Mesendoderm (in vitro differentiated cells): ENCODE measurements around the gene ABCC1.

ENCODE experiments used
- DNase-seq: peaks from one replicate; pipeline ENCODE4 v3.0.0; 2013
- H2AK5ac ChIP-seq: 2 replicates; pipeline ENCODE4 v1.6.1; 2013; ENCODE audit warnings: low read length, inconsistent platforms
- H2BK120ac ChIP-seq: 2 replicates; pipeline ENCODE4 v1.6.1; 2013; ENCODE audit warnings: low read depth, mild to moderate bottlenecking, low read length, moderate library complexity, mixed read lengths
- H2BK15ac ChIP-seq: replicated peaks from 2 replicates; pipeline ENCODE4 v1.6.1; 2013; ENCODE audit warnings: low read depth, mild to moderate bottlenecking, moderate library complexity
- H2BK5ac ChIP-seq: 2 replicates; pipeline ENCODE4 v1.6.1; 2013; ENCODE audit warnings: low read length, inconsistent platforms
- H3K18ac ChIP-seq: 2 replicates; pipeline ENCODE4 v1.6.1; 2013; ENCODE audit warnings: mild to moderate bottlenecking, low read length, mixed read lengths
- H3K23ac ChIP-seq: one replicate; pipeline ENCODE4 v1.6.1; 2013; ENCODE audit warnings: low read length
- H3K27ac ChIP-seq: 2 replicates; pipeline ENCODE4 v1.5.1; 2013; ENCODE audit warnings: low read depth, mild to moderate bottlenecking, inconsistent platforms, low read length, moderate library complexity
- H3K27me3 ChIP-seq: 2 replicates; pipeline ENCODE4 v1.6.1; 2013; ENCODE audit warnings: low read length, control low read depth, mild to moderate bottlenecking, inconsistent platforms; ENCODE audit not compliant: insufficient read depth, poor library complexity
- H3K36me3 ChIP-seq: 2 replicates; pipeline ENCODE4 v1.6.1; 2013; ENCODE audit warnings: low read length, inconsistent platforms; ENCODE audit not compliant: control insufficient read depth, insufficient read depth
- H3K4ac ChIP-seq: one replicate; pipeline ENCODE4 v1.6.1; 2013; ENCODE audit warnings: low read depth, mild to moderate bottlenecking, low read length, moderate library complexity
- H3K4me1 ChIP-seq: 2 replicates; pipeline ENCODE4 v1.6.1; 2013; ENCODE audit warnings: low read depth, low read length, inconsistent platforms; ENCODE audit not compliant: control insufficient read depth
- H3K4me2 ChIP-seq: 2 replicates; pipeline ENCODE4 v1.6.1; 2013; ENCODE audit warnings: low read length
- H3K4me3 ChIP-seq: 2 replicates; pipeline ENCODE4 v1.5.1; 2013; ENCODE audit warnings: mild to moderate bottlenecking, low read length
- H3K56ac ChIP-seq: one replicate; pipeline ENCODE4 v1.6.1; 2013; ENCODE audit warnings: low read length
- H3K79me1 ChIP-seq: 2 replicates; pipeline ENCODE4 v1.6.1; 2013; ENCODE audit warnings: low read length, inconsistent platforms
- H3K79me2 ChIP-seq: 2 replicates; pipeline ENCODE4 v1.6.1; 2013; ENCODE audit warnings: mild to moderate bottlenecking, low read length; ENCODE audit not compliant: control insufficient read depth, insufficient read depth
- H3K9ac ChIP-seq: 2 replicates; pipeline ENCODE4 v1.6.1; 2013; ENCODE audit warnings: low read length, inconsistent platforms
- H4K5ac ChIP-seq: one replicate; pipeline ENCODE4 v1.6.1; 2013; ENCODE audit warnings: low read length
- H4K8ac ChIP-seq: one replicate; pipeline ENCODE4 v1.6.1; 2013; ENCODE audit warnings: low read depth, mild to moderate bottlenecking, control low read depth, low read length, moderate library complexity
- WGBS: extraction: QIAGEN DNeasy Blood & Tissue Kit; methylation state at CpG from one replicate; pipeline ENCODE4 v1.1.7; 2013; ENCODE audit warnings: low lambda C conversion rate, missing lambda C conversion rate; ENCODE audit not compliant: insufficient coverage; ENCODE audit errors: extremely low coverage; 5-methylcytosine and 5-hydroxymethylcytosine counted together

The ABCC1 gene

GRCh38 chr16:16071631-16072244 lies 122.3 kb downstream of the ABCC1 start:
- H3K36me3 ChIP-seq, result peaks cover 9% of the 10 kb centered on the region
- WGBS, result no CpG with 5 or more reads among the region's 11 CpGs
- peak overlapping the region; percentile 45 for H3K27ac ChIP-seq

GRCh38 chr16:16073001-16073545 lies 123.7 kb downstream of the ABCC1 start:
- Histone ChIP-seq H3K36me3 (peaks cover 12% of the 10 kb centered on the region), H3K18ac (no peak overlapping the region)

More at GRCh38 chr16:16071631-16072244, 122.3 kb downstream of the ABCC1 start:
- Histone ChIP-seq H3K56ac (no peak overlapping the region), H2BK120ac (no peak overlapping the region), H2BK15ac (no peak overlapping the region), H3K27me3 (no peaks in the 10 kb centered on the region), H3K23ac (no peak overlapping the region), H3K18ac (no peak overlapping the region), H2AK5ac (no peak overlapping the region), H4K5ac (no peak overlapping the region), H3K4ac (no peak overlapping the region), H2BK5ac (no peak overlapping the region), H3K9ac (no peak overlapping the region), H3K4me2 (no peak overlapping the region), H3K4me1 (no peaks in the 10 kb centered on the region), H4K8ac (no peak overlapping the region), H3K79me2 (no peaks in the 10 kb centered on the region), H3K4me3 (no peak overlapping the region), H3K79me1 (no peaks in the 10 kb centered on the region)
- DNase-seq, result peak; percentile 13

GRCh38 chr16:16073891-16074881 lies 124.8 kb downstream of the ABCC1 start:
- no CpG with 5 or more reads among the region's 19 CpGs for WGBS
- Histone ChIP-seq H3K9ac (no peak overlapping the region), H3K27me3 (no peaks in the 10 kb centered on the region), H3K4me2 (no peak overlapping the region), H4K8ac (no peak overlapping the region), H2AK5ac (no peak overlapping the region), H3K18ac (peak overlapping the region; percentile 4), H3K79me1 (no peaks in the 10 kb centered on the region), H3K4me3 (no peak overlapping the region), H2BK5ac (no peak overlapping the region), H3K4ac (no peak overlapping the region), H2BK15ac (no peak overlapping the region), H2BK120ac (no peak overlapping the region), H3K56ac (no peak overlapping the region), H4K5ac (no peak overlapping the region), H3K79me2 (no peaks in the 10 kb centered on the region), H3K23ac (no peak overlapping the region), H3K27ac (peak overlapping the region; percentile 47), H3K4me1 (no peaks in the 10 kb centered on the region), H3K36me3 (peaks cover 9% of the 10 kb centered on the region)
- peak; percentile 92 for DNase-seq

More at GRCh38 chr16:16073001-16073545, 123.7 kb downstream of the ABCC1 start:
- no peak overlapping the region for H3K4me2 ChIP-seq
- H2BK15ac ChIP-seq, result no peak overlapping the region
- no peaks in the 10 kb centered on the region for H3K4me1 ChIP-seq
- no peak overlapping the region for H2BK5ac ChIP-seq
- no peak overlapping the region for H4K8ac ChIP-seq
- no CpG with 5 or more reads among the region's 2 CpGs for WGBS
- H3K79me1 ChIP-seq, result no peaks in the 10 kb centered on the region
- H3K23ac ChIP-seq, result no peak overlapping the region
- no peak overlapping the region for H3K4me3 ChIP-seq
- H3K27ac ChIP-seq, result no peak overlapping the region
- H4K5ac ChIP-seq, result no peak overlapping the region
- no peak for DNase-seq
- no peak overlapping the region for H3K4ac ChIP-seq
- H3K9ac ChIP-seq, result no peak overlapping the region
- no peak overlapping the region for H2BK120ac ChIP-seq
- no peaks in the 10 kb centered on the region for H3K79me2 ChIP-seq
- H2AK5ac ChIP-seq, result no peak overlapping the region
- no peak overlapping the region for H3K56ac ChIP-seq
- no peaks in the 10 kb centered on the region for H3K27me3 ChIP-seq

- Histone ChIP-seq H3K27ac (no peak overlapping the region), H3K79me2 (no peaks in the 10 kb centered on the region), H3K9ac (no peak overlapping the region), H3K27me3 (no peaks in the 10 kb centered on the region), H3K23ac (no peak overlapping the region), H4K8ac (no peak overlapping the region), H3K56ac (no peak overlapping the region), H2AK5ac (no peak overlapping the region), H3K4ac (no peak overlapping the region), H3K4me1 (no peaks in the 10 kb centered on the region), H2BK15ac (no peak overlapping the region), H3K18ac (no peak overlapping the region), H2BK5ac (no peak overlapping the region), H4K5ac (no peak overlapping the region), H3K36me3 (peaks cover 9% of the 10 kb centered on the region), H3K79me1 (no peaks in the 10 kb centered on the region), H3K4me3 (no peak overlapping the region), H2BK120ac (no peak overlapping the region), H3K4me2 (no peak overlapping the region)
- DNase-seq, result no peak
- WGBS, result no CpG with 5 or more reads among the region's 31 CpGs
Measured at GRCh38 chr16:16075488-16076422, 126.3 kb downstream of the ABCC1 start.

- no peak overlapping the region for H4K8ac ChIP-seq
- no peak overlapping the region for H2BK5ac ChIP-seq
- H3K4ac ChIP-seq, result no peak overlapping the region
- H4K5ac ChIP-seq, result no peak overlapping the region
- H3K36me3 ChIP-seq, result peaks cover 9% of the 10 kb centered on the region
- no peak for DNase-seq
- H3K4me1 ChIP-seq, result no peaks in the 10 kb centered on the region
- H3K9ac ChIP-seq, result no peak overlapping the region
- WGBS, result no CpG with 5 or more reads among the region's 9 CpGs
- no peaks in the 10 kb centered on the region for H3K27me3 ChIP-seq
- no peak overlapping the region for H2BK120ac ChIP-seq
- H3K23ac ChIP-seq, result no peak overlapping the region
- H3K79me2 ChIP-seq, result no peaks in the 10 kb centered on the region
- H3K4me3 ChIP-seq, result no peak overlapping the region
- no peak overlapping the region for H3K18ac ChIP-seq
- H3K4me2 ChIP-seq, result no peak overlapping the region
- no peak overlapping the region for H3K56ac ChIP-seq
- no peak overlapping the region for H2AK5ac ChIP-seq
- H3K79me1 ChIP-seq, result no peaks in the 10 kb centered on the region
- H3K27ac ChIP-seq, result no peak overlapping the region
- no peak overlapping the region for H2BK15ac ChIP-seq
Measured at GRCh38 chr16:16076423-16076813, 127.0 kb downstream of the ABCC1 start.
